ENCODE results near the gene PLA2G6. TPM values are rescaled to one million over a fixed set of nuclear protein-coding genes. Genes with fewer than 3 reads are reported as not detected.

The PLA2G6 gene

GRCh38 chr22:38062791-38063190 is 118.8 kb downstream of the PLA2G6 start:
- Histone ChIP-seq H3K14ac (ENCODE audit: low read length) (no peak overlapping the region), H3K4me3 (ENCODE audit: low read length in 2 of 2) (no peak overlapping the region), H2BK120ac (ENCODE audit: low read depth, low read length) (no peak overlapping the region), H3K9me3 (replicated peaks in 1 of 2; ENCODE audit: control insufficient read depth in 2 of 2, insufficient read depth in 1 of 2, low read depth in 1 of 2, low read length in 2 of 2) (no peaks in the 10 kb centered on the region), H3K9ac (ENCODE audit: low read depth, low read length, poor library complexity) (no peak overlapping the region), H3K27ac (replicated peaks; ENCODE audit: low read length) (no peak overlapping the region), H2BK12ac (ENCODE audit: low read length) (no peak overlapping the region), H2BK15ac (ENCODE audit: low read length) (no peak overlapping the region), H4K91ac (ENCODE audit: low read depth, low read length, poor library complexity) (no peak overlapping the region), H3K4me1 (ENCODE audit: control insufficient read depth in 2 of 2, insufficient read depth in 1 of 2, low read depth in 1 of 2, low read length in 2 of 2) (peaks cover under 1% of the 10 kb centered on the region in 2 donors), H2AK5ac (ENCODE audit: low read depth, low read length) (no peak overlapping the region), H3K23ac (ENCODE audit: low read depth, low read length, poor library complexity) (no peak overlapping the region), H3K79me1 (ENCODE audit: low read depth, low read length) (peaks cover 1% of the 10 kb centered on the region), H3K36me3 (replicated peaks in 1 of 2; ENCODE audit: control insufficient read depth in 2 of 2, insufficient read depth in 2 of 2, low read length in 2 of 2) (peaks cover 18 to 47% of the 10 kb centered on the region in 2 donors), H3K4ac (ENCODE audit: low read length) (no peak overlapping the region), H3K18ac (ENCODE audit: low read length) (no peak overlapping the region), H2BK5ac (ENCODE audit: low read length) (no peak overlapping the region), H3K4me2 (ENCODE audit: insufficient read depth, low read length, poor library complexity, severe bottlenecking) (no peak overlapping the region), H2AFZ (ENCODE audit: low read length) (no peak overlapping the region), H4K8ac (ENCODE audit: low read depth, low read length) (no peak overlapping the region), H3K27me3 (ENCODE audit: control insufficient read depth in 3 of 3, insufficient read depth in 3 of 3, low read depth in 1 of 3, low read length in 3 of 3) (no peaks in the 10 kb centered on the region)
- DNase-seq (ENCODE audit: low spot score), result no peak
- no CpG with 5 or more reads among the region's 6 CpGs for WGBS, 2 donors (ENCODE audit: extremely low coverage in 2 of 2, insufficient read length in 2 of 2, insufficient replicate concordance in 1 of 2)

Small RNA genes within 50 kb of the gene (small RNA-seq; reads per million reads assigned to genes)
- gene RN7SL704P (ENCODE audit: insufficient read depth), result not detected

Data from neuronal stem cell (in vitro differentiated cells).